GM19099 (cell line): Measurements from ENCODE around the gene HYCC2.

ENCODE experiments used
- POLR2A ChIP-seq: IDR thresholded peaks from 3 replicates; pipeline ENCODE4 v1.6.1; 2011; ENCODE audit warnings: low read depth; ENCODE audit not compliant: insufficient read length; ENCODE audit errors: extremely low read depth

Gene HYCC2

GRCh38 chr2:201071479-201072200 is at the start of gene HYCC2, which contains the start of gene NDUFB3:
TSS of gene HYCC2 (minus strand) at chr2:201071671. CDS start at chr2:201024009, 47,662 bp downstream.
TSS of gene NDUFB3 (plus strand) at chr2:201072001. CDS start at chr2:201078883, 6,882 bp downstream.
- TF ChIP-seq POLR2A, result peak; percentile 74

- peak; percentile 65 for TF ChIP-seq POLR2A
Measured at GRCh38 chr2:201118961-201119854, 47.7 kb upstream of the HYCC2 start.

- peak; percentile 80 for TF ChIP-seq POLR2A
Measured at GRCh38 chr2:201118121-201118960, 46.9 kb upstream of the HYCC2 start.

- peak; percentile 62 for TF ChIP-seq POLR2A
Measured at GRCh38 chr2:201116959-201117734, 45.7 kb upstream of the HYCC2 start.

GRCh38 chr2:201116115-201116958 is 44.9 kb upstream of the HYCC2 start, which contains the start of gene CFLAR:
TSS of gene CFLAR (plus strand) at chr2:201116164. CDS start at chr2:201129866, 13,702 bp downstream.
- TF ChIP-seq POLR2A, result peak; percentile 94

GRCh38 chr2:201114846-201115245 is 43.4 kb upstream of the HYCC2 start:
- TF ChIP-seq POLR2A, result no peak

- no peak for TF ChIP-seq POLR2A
Measured at GRCh38 chr2:201114350-201114749, 42.9 kb upstream of the HYCC2 start.

GRCh38 chr2:201111096-201111495 is 39.6 kb upstream of the HYCC2 start:
- TF ChIP-seq POLR2A, result no peak

- no peak for TF ChIP-seq POLR2A
Measured at GRCh38 chr2:201110615-201111014, 39.1 kb upstream of the HYCC2 start.

GRCh38 chr2:201109186-201109585 is 37.7 kb upstream of the HYCC2 start:
- TF ChIP-seq POLR2A, result no peak

- no peak for TF ChIP-seq POLR2A
Measured at GRCh38 chr2:201108341-201108740, 36.9 kb upstream of the HYCC2 start.

- TF ChIP-seq POLR2A, result no peak
Measured at GRCh38 chr2:201107624-201108023, 36.2 kb upstream of the HYCC2 start.

GRCh38 chr2:201105759-201106158 is 34.3 kb upstream of the HYCC2 start:
- no peak for TF ChIP-seq POLR2A
